HG03432 (cell line): Measurements from ENCODE around the gene TP53AIP1.
"Not testable (repeated sequence)": the region's sequence is repeated elsewhere in the genome, so short reads cannot be mapped to it uniquely, and the experiment has no call there.

Experiments
- ATAC-seq: cut with Tn5 transposase; IDR thresholded peaks from one replicate; pipeline ENCODE4 v1.9.1; 2021; ENCODE audit warnings: mild to moderate bottlenecking, moderate library complexity; ENCODE audit not compliant: unreplicated experiment

TP53AIP1 gene

GRCh38 chr11:128926437-128927107 lies 16.1 kb downstream of the TP53AIP1 start:
- no peak for ATAC-seq

DNA sequence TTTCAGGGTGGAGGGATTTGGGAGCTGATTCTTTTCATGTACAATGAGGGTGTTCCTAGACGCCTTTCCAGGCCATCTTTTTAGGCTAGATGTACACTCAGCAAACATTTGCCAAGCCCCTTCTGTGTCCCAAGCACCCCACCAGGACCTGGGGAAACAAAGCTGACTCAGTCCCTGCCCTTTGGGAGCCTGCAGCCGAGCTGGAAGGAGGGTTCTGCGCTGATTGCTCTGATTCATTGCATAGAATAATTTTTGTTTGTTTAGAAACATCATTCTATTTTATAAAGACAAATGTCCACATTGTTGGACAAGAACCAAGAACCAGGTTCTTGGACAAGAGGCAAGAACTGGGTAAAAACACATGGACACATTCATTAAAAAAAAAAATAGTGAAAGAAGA lies 16.7 kb downstream of the TP53AIP1 start:
- no peak for ATAC-seq

DNA sequence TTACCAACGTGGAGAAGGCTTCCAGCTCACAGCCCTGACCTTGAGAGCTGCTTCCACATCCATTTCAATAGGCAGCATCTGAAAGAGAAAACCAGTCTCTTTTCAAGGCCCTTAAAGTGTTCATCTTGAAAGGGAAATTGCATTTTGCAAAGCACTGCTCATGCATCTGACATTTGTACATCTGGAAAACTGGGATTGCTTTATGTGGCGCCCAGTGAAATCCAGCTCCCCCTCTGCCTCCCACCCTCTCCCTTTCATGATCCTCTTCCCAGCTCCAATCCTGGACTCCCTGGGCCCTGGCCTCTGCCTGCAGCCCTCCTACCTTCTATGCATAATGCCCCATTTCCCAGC lies 17.4 kb downstream of the TP53AIP1 start:
- no peak for ATAC-seq

DNA sequence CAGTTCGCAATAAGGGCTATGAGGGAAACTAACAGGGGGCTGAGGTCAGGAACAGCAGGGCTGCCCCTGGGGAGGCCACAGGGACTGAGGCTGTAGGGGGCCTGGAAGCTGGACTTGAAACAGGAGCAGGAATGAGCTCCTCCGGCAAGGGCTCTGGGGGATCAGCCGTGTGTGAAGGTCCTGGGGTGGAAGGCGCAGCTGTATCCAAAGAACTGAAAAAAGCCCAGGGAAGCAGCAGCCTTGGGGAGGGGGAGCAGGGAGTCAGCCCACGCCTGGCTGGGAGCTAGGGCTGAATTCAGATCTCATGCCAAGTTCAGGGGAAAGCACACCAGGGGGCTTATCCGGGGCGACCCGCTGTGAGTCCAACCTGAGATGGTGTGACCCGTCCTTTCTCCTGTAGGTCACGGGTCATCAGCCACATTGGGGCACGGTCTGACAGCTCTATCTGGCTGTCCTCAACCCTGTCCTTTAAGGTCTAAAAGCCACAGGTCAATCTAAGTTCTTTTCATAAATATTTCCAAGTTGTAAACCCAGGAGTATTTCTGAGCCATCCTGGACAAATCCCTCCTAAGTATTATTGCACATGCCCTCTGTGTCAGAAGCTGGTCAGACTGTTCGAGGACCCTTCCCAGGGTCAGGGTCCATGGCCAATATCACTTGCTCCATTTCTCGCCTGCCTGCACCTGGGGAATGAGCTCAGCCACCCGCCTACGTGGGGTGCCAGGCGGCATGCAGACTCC lies 18.0 kb downstream of the TP53AIP1 start:
- ATAC-seq, result no peak

DNA sequence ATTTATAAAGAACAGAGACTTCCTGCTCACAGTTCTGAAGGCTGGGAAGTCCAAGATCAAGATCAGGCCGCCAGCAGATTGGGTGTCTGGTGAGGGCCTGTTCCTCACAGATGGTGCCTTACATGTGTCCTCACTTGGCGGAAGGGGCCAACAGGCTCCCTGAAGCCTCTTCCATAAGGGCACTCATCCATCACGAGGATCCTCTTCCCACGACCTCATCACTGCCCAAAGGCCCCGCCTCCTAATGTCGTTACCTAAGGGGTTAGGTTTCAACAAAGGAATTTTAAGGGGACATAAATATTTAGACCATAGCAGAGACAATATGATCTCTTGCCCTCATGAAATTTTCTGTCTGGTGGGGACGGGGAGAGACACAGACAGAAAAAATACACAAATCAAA lies 18.6 kb downstream of the TP53AIP1 start:
- ATAC-seq, result no peak

- no peak for ATAC-seq
Observed at GRCh38 chr11:128921793-128922192, 20.9 kb downstream of the TP53AIP1 start.

- no peak for ATAC-seq
Observed at GRCh38 chr11:128920666-128921065, 22.0 kb downstream of the TP53AIP1 start.

GRCh38 chr11:128919635-128920034 lies 23.0 kb downstream of the TP53AIP1 start:
- not testable (repeated sequence) for ATAC-seq

- ATAC-seq, result peak; percentile 34
Observed at GRCh38 chr11:128919216-128919615, 23.5 kb downstream of the TP53AIP1 start.

DNA sequence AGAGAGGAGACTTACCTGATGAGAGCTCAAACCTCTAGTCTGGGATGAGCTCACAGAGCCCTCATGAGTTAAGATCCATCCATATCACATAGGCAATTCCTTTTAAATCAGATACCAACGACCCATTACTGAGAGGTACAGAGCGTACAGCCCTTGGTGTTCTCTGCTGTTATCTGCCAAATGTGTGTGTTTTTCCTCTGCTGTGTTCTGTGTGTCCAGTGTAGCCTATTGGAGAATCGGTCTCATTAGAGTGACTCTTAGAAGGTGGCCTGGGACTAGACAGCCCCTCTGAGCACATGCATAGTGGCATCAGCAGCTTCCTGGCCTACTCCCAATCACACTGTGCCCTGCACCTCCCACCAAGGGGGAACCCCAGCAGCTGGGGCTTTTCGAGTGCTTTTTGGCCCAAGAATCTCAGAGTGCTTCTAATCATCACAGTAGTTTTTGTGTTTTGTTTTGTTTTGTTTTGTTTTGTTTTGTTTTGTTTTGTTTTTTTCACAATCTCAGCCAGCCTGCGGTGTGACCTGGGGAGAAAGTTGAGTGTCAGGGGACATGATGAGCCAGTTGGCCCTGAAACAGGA lies 25.4 kb downstream of the TP53AIP1 start:
- peak; percentile 58 for ATAC-seq

DNA sequence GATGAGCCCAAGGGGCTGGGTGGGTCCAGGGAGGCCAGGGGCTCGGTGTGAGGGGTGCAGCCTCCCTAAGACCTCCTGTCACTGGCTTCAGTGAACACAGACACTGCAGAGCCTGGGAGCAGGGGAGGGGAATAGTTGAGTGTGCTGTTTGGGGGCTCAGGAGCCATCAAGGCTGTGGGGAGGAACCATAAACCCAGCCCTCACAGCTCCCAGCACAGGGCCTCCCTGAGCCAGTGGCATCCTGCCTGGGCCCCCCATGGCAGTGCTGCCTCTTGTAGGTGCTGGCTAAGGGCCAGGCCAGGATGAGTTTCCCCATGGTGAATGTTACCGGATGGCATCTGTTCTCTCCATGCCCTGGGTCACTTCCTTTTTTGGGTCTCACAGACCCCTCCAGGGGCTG lies 26.0 kb downstream of the TP53AIP1 start:
- ATAC-seq, result no peak

GRCh38 chr11:128916037-128916572 lies 26.6 kb downstream of the TP53AIP1 start:
- ATAC-seq, result no peak

GRCh38 chr11:128915149-128915521 lies 27.5 kb downstream of the TP53AIP1 start:
- ATAC-seq, result no peak

- ATAC-seq, result no peak
Observed at GRCh38 chr11:128914216-128915148, 28.2 kb downstream of the TP53AIP1 start.

DNA sequence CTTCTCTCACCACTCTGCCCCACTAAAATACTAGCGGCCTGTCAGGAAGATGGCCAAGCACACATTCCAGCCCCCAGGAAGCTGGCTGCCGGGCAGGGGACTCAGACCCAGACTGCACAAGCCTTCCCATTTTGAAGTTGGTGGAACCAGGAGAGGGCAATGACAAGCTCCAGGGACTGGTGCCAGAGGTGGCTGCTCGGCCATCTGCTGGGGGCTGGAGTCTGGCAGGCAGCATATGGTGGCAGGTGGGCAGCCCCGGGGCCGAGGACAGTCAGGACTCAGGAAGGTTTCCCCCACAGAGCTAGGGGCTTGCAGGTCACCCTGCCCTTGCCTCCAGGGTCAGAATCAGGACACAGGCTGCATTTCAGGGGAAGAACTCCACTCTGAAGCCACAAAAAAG lies 28.9 kb downstream of the TP53AIP1 start:
- ATAC-seq, result no peak

DNA sequence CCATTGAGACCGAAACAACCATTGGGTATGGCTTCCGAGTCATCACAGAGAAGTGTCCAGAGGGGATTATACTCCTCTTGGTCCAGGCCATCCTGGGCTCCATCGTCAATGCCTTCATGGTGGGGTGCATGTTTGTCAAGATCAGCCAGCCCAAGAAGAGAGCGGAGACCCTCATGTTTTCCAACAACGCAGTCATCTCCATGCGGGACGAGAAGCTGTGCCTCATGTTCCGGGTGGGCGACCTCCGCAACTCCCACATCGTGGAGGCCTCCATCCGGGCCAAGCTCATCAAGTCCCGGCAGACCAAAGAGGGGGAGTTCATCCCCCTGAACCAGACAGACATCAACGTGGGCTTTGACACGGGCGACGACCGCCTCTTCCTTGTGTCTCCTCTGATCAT lies 31.0 kb downstream of the TP53AIP1 start:
- ATAC-seq, result no peak

DNA sequence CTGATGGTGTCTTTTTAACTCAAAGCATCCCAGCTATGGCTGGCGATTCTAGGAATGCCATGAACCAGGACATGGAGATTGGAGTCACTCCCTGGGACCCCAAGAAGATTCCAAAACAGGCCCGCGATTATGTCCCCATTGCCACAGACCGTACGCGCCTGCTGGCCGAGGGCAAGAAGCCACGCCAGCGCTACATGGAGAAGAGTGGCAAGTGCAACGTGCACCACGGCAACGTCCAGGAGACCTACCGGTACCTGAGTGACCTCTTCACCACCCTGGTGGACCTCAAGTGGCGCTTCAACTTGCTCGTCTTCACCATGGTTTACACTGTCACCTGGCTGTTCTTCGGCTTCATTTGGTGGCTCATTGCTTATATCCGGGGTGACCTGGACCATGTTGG lies 31.4 kb downstream of the TP53AIP1 start:
- ATAC-seq, result no peak

- no peak for ATAC-seq
Observed at GRCh38 chr11:128910576-128910975, 32.1 kb downstream of the TP53AIP1 start.

DNA sequence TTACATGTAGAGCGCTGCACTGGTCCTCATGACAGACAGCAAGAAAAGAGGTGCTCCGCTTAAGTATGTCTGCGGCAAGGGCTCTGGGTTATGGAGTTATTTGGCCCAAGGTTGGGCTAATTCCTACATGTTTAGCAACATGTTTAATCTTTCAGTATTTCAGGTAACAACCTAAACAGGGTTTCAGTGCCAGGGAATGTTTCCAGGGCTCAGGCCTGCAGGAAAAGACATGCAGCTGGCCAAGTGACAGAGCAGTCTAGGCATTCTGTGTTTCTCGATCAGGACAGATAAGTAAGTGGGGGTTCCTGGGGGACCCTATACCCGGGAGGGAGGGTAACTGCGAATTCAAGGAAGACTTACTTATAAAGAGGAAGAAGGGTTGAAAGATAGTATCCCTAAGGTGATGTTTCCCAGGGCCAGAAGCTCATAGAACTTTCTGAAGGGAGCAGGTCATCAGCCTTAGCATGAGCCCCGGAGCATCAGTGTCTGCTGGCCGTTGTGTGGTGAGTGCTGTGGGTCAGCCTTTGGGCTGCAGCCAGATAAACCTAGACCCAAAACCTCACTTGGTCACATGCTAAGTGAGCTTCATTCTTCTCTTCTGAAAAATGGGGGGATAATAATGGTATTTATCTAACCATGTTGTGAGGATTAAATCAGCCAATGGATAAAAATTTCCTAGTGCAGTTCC lies 33.1 kb downstream of the TP53AIP1 start:
- no peak for ATAC-seq
